Fibroblast of lung (primary cell): ENCODE measurements around the gene LYPD6. TPM values are rescaled to one million over a fixed set of nuclear protein-coding genes. Genes with fewer than 3 reads are reported as not detected.
A peak's percentile ranks its signal among the peaks of the same experiment; 100 is the strongest.

Experiments
- DNase-seq, 2 donors: peaks; one replicate each; pipeline versions ENCODE4 v3.0.0 to v3.0.0-alpha.2; 2010; ENCODE audit warnings: low read depth in 2 of 2
- H2AFZ ChIP-seq: 2 replicates; pipeline ENCODE4 v1.5.1; 2012; ENCODE audit warnings: low read length, control low read depth, inconsistent platforms
- H3K27ac ChIP-seq: 2 replicates; pipeline ENCODE4 v1.5.1; 2011; ENCODE audit warnings: low read length, control low read depth; ENCODE audit not compliant: insufficient read depth
- H3K27me3 ChIP-seq: 2 replicates; pipeline ENCODE4 v1.5.1; 2011; ENCODE audit warnings: mild to moderate bottlenecking, low read length; ENCODE audit not compliant: control insufficient read depth, insufficient read depth
- H3K36me3 ChIP-seq: 2 replicates; pipeline ENCODE4 v1.5.1; 2011; ENCODE audit warnings: low read length; ENCODE audit not compliant: control insufficient read depth, insufficient read depth
- H3K4me1 ChIP-seq: 2 replicates; pipeline ENCODE4 v1.5.1; 2011; ENCODE audit warnings: low read length; ENCODE audit not compliant: control insufficient read depth, insufficient read depth; ENCODE audit errors: extremely low read depth
- H3K4me2 ChIP-seq: 2 replicates; pipeline ENCODE4 v1.5.1; 2011; ENCODE audit warnings: low read length, control low read depth; ENCODE audit not compliant: insufficient read depth; ENCODE audit errors: extremely low read depth
- H3K4me3 ChIP-seq, 4 experiments: fragments of 200-600 bp in 1 of 4; sonication (generic) in 1 of 4; replicated peaks in 1 of 4; 2 replicates each; pipeline ENCODE4 v1.5.1; 2011 to 2016; ENCODE audit warnings: low read length in 4 of 4, low read depth in 3 of 4, mild to moderate bottlenecking in 3 of 4, control low read depth in 2 of 4, inconsistent platforms in 1 of 4, mixed read lengths in 1 of 4; ENCODE audit not compliant: insufficient read depth in 1 of 4; ENCODE audit errors: control extremely low read depth in 1 of 4
- H3K79me2 ChIP-seq: 2 replicates; pipeline ENCODE4 v1.5.1; 2012; ENCODE audit warnings: mild to moderate bottlenecking, low read length, inconsistent platforms; ENCODE audit not compliant: control insufficient read depth, insufficient read depth
- H3K9ac ChIP-seq: 2 replicates; pipeline ENCODE4 v1.5.1; 2011; ENCODE audit warnings: mild to moderate bottlenecking, low read length, control low read depth; ENCODE audit not compliant: insufficient read depth
- H3K9me3 ChIP-seq: 2 replicates; pipeline ENCODE4 v1.5.1; 2012; ENCODE audit warnings: low read depth, low read length; ENCODE audit not compliant: control insufficient read depth, insufficient read depth
- H4K20me1 ChIP-seq: 2 replicates; pipeline ENCODE4 v1.5.1; 2011; ENCODE audit warnings: low read length; ENCODE audit not compliant: control insufficient read depth, insufficient read depth; ENCODE audit errors: extremely low read depth
- CTCF ChIP-seq, 2 donors: IDR thresholded peaks in 1 of 2; conservative IDR thresholded peaks in 1 of 2; 1 replicate in 1 of 2; 2 replicates in 1 of 2; pipeline ENCODE4 v1.5.1; 2011 to 2012; ENCODE audit warnings: low read length in 2 of 2, control low read depth in 1 of 2, inconsistent platforms in 1 of 2, low read depth in 1 of 2, mild to moderate bottlenecking in 1 of 2
- EZH2 ChIP-seq: IDR thresholded peaks from 2 replicates; pipeline ENCODE4 v1.5.1; 2012; ENCODE audit warnings: low read length, control low read depth, mild to moderate bottlenecking; ENCODE audit errors: missing control alignments
- polyA plus RNA-seq, 2 donors: library from polyadenylated mRNA; depleted of rRNA in 1 of 2; stranded (reverse) in 1 of 2; unstranded in 1 of 2; fragments of >200 nt; gene quantifications; 2 replicates each; pipeline ENCODE4 v1.2.1, GENCODE V29; 2011 to 2012; ENCODE audit warnings: missing spikeins in 1 of 2
- total RNA-seq: library from RNA; depleted of rRNA; stranded (reverse); fragments of >200 nt; gene quantifications from 2 replicates; pipeline ENCODE4 v1.2.1, GENCODE V29; 2014

LYPD6 gene
- total and polyA plus RNA-seq, 2 donors (not counting 1 experiment from before 2014, with no cell fraction given) = 0.17 to 3.7 TPM

GRCh38 chr2:149422337-149422990 lies 92.1 kb downstream of the LYPD6 start:
- Histone ChIP-seq H3K9ac (no peak overlapping the region), H3K9me3 (no peaks in the 10 kb centered on the region), H4K20me1 (no peaks in the 10 kb centered on the region), H3K36me3 (no peaks in the 10 kb centered on the region), H3K4me3 (no peak overlapping the region), H3K4me2 (peak overlapping the region; percentile 37), H3K4me1 (peaks cover 9% of the 10 kb centered on the region), H2AFZ (no peak overlapping the region), H3K27ac (no peak overlapping the region), H3K79me2 (no peaks in the 10 kb centered on the region), H3K27me3 (no peaks in the 10 kb centered on the region)
- peak; percentile 40 to 80 for DNase-seq
- TF ChIP-seq CTCF (conservative IDR thresholded peaks at IDR 0.05 in 1 of 2, IDR thresholded peaks at IDR 0.05 in 1 of 2; ENCODE audit: low read depth in 1 of 2, low read length in 2 of 2) (no peak), EZH2 (no peak)

GRCh38 chr2:149422991-149423338 lies 92.6 kb downstream of the LYPD6 start:
- no peak for DNase-seq
- no peaks in the 10 kb centered on the region for H3K9me3 ChIP-seq
- H3K4me2 ChIP-seq = no peak overlapping the region
- TF ChIP-seq CTCF (conservative IDR thresholded peaks at IDR 0.05 in 1 of 2, IDR thresholded peaks at IDR 0.05 in 1 of 2; ENCODE audit: low read depth in 1 of 2, low read length in 2 of 2) (no peak), EZH2 (no peak)
- no peaks in the 10 kb centered on the region for H3K79me2 ChIP-seq
- no peaks in the 10 kb centered on the region for H3K36me3 ChIP-seq
- no peak overlapping the region for H3K27ac ChIP-seq
- H3K4me1 ChIP-seq = peaks cover 9% of the 10 kb centered on the region
- no peaks in the 10 kb centered on the region for H3K27me3 ChIP-seq
- H2AFZ ChIP-seq = no peak overlapping the region
- H3K9ac ChIP-seq = no peak overlapping the region
- H3K4me3 ChIP-seq = no peak overlapping the region
- no peaks in the 10 kb centered on the region for H4K20me1 ChIP-seq

GRCh38 chr2:149423630-149424029 lies 93.2 kb downstream of the LYPD6 start:
- Histone ChIP-seq H3K36me3 (no peaks in the 10 kb centered on the region), H3K27ac (no peak overlapping the region), H2AFZ (no peak overlapping the region), H3K9me3 (no peaks in the 10 kb centered on the region), H4K20me1 (no peaks in the 10 kb centered on the region), H3K9ac (no peak overlapping the region), H3K27me3 (no peaks in the 10 kb centered on the region), H3K4me2 (no peak overlapping the region), H3K4me1 (peaks cover 9% of the 10 kb centered on the region), H3K4me3 (no peak overlapping the region), H3K79me2 (no peaks in the 10 kb centered on the region)
- TF ChIP-seq EZH2 (no peak), CTCF (conservative IDR thresholded peaks at IDR 0.05 in 1 of 2, IDR thresholded peaks at IDR 0.05 in 1 of 2; ENCODE audit: low read depth in 1 of 2, low read length in 2 of 2) (no peak)
- no peak for DNase-seq
